ENCODE measurements around the gene GPS1.
"Not testable (repeated sequence)": the region's sequence is repeated elsewhere in the genome, so short reads cannot be mapped to it uniquely, and the experiment has no call there.

The GPS1 gene

DNA sequence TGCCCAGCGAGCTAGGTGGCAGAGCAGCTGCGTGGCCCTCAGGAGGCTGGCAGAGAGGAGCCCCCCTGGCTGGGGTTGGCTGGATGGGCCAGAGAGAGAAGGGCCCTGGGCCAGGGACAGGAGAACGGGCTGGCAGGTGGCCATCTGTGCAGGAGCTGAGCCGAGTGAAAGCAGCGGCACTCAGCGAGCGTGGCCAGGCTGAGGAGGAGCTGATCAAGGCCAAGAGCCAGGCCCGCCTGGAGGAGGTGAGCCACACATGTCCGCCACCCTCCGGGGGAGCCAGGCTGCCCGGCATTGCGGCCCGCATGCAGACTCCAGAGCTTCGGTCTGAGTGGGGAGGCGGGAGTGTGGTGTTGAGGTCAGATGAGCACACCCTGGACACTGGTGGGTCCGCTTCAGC lies 22.3 kb upstream of the GPS1 start:
- no peak for DNase-seq

DNA sequence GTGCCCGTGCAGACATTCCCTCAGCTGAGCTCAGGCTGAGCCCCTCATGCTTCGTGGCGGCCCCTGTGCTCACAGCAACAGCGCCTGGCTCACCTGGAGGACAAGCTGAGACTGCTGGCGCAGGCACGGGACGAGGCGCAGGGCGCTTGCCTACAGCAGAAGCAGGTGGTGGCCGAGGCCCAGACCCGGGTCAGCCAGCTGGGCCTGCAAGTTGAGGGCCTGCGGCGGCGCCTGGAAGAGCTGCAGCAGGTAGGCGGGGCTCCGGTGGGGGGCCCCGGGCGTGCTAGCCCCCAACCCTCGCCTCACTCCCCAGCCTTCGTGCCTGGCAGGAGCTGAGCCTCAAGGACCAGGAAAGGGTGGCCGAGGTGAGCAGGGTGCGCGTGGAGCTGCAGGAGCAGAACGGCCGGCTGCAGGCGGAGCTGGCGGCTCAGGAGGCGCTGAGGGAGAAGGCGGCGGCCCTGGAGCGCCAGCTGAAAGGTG lies 21.7 kb upstream of the GPS1 start:
- DNase-seq = no peak

DNA sequence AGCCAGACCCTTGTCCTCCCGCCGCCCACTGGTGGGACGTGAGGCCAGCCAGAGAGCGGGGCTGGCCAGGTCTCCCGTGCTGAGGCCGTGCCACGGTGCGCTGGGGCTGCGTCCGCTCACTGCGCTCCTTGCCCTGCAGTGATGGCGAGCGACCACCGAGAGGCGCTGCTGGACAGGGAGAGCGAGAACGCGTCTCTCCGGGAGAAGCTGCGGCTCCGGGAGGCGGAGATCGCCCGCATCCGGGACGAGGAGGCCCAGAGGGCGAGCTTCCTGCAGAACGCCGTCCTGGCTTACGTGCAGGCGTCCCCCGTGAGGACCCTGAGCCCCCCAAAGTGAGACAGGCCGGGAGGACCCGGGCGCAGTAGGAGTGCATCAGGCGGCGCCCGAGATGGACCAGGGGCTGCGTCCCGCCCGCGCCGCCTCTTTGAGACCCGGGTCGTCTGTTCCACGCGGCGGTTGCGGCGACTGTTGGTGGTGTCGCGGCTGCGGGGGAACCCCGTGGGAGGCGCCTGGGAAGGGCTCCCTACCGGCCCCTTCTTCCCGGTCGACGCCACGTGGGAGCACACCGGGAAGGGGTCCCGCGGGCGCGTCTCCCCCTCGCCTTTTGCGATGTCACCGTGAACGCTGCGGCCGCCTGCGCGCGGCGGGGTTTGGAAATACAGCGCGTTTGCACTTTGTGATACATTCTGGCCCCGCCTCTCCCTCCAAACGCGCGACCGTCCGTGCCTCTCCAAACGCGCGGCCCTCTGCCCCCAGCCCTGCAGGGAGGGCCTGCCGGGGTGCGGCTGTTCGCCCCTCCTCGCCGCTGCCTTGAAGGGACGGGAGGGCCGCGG lies 21.0 kb upstream of the GPS1 start:
- peak; percentile 92 for DNase-seq

DNA sequence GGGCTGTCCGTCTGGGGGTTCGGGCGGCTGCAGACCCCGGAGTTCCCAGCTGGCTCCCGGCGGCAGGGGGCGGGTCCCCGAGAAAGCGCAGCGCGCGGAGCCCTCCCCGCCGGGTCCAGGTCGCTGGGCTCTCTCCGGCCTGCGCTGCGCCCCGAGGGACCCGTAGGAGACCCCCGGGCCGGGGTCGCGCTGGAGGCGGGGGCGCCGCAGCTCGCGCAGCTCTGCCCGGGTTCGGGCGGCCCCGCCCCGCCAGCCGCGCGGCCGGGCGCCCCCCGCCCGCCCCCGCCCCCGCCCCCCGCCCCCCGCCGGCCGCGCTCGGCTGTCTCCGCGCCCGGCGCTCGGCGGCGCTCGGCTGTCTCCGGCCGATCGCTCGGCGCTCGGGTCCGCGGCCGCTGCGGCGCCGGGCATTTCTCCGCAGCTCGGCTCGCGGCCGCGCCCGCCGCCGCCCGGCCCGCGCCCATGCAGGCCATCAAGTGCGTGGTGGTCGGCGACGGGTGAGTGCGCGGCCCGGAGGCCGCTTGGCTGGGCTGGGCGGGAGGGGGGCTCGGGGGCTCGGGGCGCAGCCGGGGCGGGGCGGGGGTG lies 20.3 kb upstream of the GPS1 start, which contains the start of gene RAC3:
RAC3 (plus strand) TSS at position 376 of the 582 bp plus-strand sequence; CDS start at position 460, 84 bp downstream.
- no peak for DNase-seq

DNA sequence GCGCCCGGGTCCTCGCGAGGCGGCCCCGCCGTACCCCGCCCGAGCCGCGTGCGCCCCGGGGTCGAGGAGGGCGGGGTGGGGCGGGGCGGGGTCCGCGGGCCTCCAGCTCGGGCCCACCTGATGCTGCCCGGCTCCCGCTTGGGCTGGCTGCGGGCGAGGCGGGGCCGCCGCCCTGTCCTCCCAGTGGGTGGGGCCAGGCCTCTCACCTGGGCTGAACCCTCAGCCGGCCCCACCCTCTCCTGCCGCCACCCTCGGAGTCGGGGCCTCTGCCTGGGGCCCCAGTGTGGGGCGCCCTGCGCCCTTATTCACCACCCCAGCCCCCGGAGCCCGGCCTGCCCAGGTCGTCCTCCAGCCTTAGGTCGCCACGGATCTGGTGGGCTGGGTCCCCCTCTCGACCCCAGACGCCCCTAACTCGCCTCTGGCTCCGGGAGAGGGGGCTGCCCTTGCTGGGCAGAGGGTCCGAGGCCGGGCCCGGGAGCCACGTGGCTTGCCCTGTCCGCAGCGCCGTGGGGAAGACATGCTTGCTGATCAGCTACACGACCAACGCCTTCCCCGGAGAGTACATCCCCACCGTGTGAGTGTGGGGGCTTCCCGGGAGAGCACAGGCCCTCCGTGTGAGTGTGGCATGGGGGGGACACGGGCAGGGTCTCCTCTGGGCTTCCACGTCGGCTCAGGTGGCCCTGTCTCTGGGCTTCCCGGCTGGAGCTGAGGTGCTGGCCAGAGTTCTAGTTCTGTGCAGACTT lies 19.6 kb upstream of the GPS1 start:
- peak; percentile 75 for DNase-seq

DNA sequence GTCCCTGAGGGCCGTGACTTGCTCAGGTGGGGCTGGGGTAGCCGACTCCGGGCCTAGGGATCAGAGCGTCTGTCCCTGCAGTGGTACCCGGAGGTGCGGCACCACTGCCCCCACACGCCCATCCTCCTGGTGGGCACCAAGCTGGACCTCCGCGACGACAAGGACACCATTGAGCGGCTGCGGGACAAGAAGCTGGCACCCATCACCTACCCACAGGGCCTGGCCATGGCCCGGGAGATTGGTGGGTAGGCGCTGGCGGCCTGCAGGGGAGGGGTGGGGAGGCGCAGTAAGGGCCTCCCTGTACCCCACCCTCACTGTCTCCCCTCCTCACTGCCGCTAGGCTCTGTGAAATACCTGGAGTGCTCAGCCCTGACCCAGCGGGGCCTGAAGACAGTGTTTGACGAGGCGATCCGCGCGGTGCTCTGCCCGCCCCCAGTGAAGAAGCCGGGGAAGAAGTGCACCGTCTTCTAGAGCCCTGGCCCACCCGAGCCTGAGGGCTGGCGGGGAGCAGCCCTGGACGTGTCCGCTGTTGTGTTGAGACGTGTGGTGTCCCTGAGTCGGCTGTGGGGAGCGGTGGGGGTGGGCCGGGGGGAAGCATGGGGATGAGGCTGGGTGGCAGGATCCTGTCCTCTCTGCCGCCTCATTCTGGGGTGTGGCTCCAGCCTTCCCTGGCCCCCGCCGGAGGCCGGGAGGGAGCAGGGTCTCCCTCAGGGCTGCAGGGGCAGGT lies 18.2 kb upstream of the GPS1 start:
- no peak for DNase-seq

DNA sequence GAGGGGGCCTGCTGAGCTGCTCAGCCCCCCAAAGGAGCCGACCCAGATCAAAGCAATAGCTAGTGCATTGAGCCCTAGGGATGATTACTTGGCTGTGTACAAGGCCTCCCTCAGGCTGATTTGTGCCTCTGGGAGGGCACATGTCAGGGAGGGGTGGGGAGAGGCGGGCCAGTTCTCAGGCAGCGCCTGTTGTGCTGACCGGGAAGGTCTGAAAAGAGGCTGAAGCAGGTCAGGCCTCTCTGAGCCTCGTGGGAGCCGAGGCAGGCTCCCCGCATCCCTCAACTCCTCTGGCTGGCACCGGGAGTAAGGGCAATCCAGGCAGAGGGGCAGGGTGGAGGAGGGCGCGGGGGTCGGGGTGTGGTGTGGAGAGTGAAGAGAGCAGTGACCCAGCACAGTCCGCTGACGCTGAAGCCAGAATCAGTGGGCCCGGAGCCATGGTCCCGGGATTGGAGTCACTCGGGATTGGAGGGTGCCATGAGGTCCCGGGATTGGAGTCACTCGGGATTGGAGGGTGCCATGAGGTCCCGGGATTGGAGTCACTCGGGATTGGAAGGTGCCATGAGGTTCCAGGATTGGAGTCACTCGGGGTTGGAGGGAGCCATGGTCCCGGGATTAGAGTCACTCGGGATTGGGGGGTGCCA lies 17.2 kb upstream of the GPS1 start:
- DNase-seq = no peak

DNA sequence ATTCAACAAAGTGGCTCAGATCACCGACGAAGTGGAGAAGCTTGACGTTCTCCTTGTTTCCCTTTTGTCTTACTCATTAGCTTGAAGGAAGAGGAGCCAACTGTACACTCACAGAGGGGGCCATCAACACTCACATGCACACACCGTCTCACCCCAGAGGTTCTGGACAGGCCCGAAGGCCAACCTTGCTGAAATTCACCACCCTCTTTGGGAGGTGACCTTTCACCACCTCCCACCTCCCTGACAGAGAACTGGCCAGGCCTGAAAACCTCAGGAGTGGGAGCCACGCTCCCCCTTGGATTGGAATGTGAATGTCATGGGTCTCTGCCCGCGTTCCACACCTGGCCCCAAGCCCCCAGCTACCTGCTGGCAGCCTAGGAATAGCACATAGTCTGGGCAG lies 16.2 kb upstream of the GPS1 start:
- DNase-seq = no peak

DNA sequence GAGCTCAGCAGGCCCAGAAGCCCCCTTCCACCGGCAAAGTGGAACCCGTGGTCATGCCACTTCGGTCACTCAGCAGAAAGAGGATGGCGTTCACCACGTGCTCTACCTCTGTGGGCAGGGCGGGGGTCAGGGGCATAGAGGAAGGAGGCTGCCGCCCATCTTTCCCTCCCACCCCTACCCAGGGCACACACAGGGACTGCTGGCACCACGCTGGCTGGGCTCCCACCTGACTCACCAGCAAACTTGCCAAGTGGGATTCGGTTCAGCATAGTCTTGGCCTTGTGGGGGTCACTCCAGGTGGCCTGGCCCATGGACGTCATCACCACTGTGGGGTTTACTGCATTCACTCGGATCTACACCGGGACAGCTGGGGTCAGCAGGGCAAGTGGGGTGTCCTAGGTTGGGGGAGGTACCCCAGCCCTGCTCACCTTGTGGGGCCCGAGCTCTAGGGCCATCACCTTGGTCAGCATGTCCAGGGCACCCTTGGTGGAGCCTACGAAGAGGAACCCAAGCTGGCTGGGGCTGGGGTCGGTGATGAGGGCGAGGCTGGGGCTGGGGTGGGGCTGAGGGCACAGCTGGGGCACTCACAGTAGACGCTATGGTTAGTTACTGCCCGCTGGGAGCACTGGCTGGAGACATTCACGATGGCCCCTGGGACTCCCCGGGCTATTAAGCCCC lies 15.6 kb upstream of the GPS1 start:
- no peak for DNase-seq

DNA sequence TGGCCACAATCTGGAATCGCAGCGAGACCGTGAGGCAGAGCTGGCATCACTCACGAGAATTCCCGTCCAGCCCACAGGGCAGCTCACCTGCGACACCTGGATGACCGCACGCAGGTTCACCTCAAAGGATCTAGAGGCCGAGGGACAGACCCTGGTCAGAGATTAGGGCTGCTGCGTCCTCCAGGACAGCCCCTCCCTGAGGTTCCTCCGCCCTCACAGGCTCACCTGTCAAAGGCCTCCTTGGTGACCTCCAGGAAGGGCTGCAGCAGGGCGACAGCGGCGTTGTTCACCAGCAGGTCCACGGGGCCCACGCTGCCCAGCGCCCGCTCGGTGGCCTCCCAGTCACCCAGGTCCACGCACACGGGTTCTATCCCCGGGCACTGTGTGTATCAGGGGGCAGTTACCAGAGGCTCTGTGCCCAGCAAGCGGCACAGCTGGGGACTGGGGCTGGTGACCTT lies 15.0 kb upstream of the GPS1 start:
- DNase-seq = peak; percentile 68

DNA sequence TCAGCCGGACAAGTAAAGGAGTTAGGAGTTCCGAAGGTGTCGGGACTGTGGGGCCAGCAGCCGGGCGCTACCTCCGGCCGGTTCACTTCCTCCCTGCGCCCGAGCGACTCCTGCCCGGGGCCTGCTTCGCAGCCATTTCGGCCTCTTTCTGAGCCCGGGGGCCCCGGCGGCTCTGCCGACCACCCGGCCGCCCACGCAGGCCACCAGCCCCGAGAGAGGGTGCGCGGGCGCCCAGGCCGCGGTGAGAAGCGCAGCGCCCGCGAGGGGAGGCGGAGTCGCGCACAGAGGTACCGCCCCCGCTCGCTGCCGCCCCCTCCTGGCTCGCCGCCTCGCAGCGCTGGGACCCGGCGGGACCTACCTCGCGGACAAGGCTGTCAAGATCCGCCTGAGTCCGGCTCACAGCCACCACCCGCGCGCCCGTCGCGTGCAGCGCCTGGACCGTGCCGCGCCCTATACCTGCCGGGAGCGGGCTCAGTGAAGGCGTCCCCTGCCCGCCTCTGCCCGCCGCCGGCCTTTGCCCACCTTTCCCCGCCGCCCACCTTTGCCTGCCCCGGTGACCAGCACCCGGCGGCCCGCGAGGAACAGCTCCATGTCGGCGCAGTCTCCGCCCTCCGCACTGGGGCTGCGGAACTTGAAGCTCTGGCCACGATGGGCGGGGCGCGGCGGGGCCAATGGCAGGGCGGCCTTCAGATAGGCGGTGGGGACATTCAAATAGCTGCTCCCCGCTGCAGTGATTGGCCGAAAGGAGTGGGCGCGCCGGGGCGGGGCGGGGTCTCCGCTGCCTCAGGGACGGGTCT lies 14.4 kb upstream of the GPS1 start, which contains the start of gene DCXR:
DCXR (minus strand) TSS at position 606 of the 797 bp plus-strand sequence; CDS start at position 591, 15 bp downstream.
- DNase-seq = peak; percentile 98

DNA sequence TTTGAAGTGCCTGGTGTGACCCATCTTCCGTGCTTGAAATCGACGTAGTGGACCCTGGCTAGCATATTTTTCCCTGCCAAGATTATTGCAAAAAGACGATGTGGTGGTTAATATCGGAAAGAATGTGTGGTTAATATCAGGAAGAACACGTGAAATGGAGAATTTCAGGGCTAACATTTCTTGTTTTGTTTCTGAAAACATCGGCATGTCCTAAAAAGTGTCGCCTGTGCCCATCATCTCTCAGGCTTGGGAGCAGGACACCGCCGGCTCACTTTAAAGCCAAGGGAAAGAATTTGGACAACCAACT lies 13.9 kb upstream of the GPS1 start:
- DNase-seq = no peak

DNA sequence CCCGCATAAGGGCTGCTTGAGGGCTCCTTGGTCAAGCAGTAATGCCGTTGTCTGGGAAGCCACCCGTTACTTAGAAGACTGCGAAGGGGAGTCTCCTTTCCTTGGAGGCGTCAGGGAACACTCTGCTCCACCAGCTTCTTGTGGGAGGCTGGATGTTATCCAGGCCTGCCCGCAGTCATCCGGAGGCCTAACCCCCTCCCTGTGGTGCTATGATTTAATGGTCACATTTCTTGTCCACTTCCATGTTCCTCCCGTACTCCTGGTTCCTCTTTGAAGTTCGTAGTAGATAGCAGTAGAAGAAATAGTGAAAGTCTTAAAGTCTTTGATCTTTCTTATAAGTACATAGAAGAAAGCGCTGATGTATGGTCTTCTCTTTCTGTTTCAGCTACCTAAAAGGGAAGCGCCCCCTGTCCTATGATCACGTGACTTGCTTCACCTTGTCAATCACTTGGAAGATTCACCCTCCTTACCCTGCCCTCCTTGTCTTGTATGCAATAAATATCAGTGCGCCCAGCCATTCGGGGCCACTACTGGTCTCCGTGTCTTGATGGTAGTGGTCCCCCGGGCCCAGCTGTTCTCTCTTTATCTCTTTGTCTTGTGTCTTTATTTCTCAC lies 12.8 kb upstream of the GPS1 start:
- DNase-seq = not testable (repeated sequence)

DNA sequence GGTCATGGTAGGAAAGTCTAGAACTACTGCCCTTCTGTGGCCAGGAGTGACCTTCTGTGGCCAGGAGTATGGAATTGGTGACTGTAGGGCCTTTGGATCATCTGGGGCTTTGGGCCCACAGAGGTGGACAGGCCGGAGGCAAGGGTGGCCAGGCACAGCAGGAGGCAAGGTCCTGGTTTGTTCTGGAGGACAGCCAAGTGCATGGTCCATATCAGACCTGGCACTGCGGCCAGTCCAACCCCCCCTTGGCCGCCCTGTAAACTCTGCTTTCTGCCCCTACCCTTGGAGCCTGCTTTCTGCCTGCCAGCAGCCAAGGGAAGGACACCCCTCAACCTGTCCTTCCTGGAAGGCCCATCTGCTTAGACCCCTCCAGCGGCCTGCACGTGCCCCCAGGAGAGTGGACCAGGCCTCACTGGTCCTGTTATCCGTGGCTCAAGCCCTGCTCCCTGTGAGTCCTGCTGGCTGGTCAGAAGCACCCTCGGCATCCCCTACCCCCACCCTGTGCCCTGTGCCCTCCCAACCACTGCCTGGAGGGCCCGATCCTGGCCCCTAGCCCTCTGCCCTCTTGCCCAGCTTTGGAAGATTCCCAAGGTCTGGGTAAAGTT lies 11.9 kb upstream of the GPS1 start:
- no peak for DNase-seq

DNA sequence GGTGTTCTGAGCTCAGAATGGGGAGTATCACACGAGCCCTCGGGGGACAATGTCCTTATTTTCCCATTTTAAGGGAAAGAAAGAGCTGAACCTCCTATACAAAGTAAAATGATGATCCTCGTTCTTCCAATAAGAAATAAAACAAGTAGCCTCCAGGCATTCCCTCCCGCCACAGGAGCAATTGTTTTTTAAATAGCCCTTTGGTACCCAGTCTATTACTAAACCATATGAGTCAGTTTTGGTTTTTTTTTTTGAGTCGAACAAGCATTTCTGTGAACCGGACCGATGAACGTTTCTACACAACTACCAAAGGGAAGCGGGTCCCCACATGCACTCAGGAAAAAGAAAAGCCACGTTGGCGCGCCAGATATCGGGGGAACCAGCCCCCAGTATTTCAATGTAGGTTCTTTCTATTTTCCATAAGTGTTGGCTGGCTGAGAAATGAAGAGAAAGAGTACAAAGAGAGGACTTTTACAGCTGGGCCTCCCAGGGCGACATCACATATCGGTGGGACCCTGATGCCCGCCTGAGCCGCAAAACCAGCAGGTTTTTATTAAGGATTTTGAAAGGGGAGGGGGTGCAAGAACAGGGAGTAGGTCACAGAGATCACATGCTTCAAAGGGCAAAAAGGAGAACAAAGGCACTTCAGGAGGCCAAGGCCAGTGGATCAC lies 10.4 kb upstream of the GPS1 start:
- no peak for DNase-seq

DNA sequence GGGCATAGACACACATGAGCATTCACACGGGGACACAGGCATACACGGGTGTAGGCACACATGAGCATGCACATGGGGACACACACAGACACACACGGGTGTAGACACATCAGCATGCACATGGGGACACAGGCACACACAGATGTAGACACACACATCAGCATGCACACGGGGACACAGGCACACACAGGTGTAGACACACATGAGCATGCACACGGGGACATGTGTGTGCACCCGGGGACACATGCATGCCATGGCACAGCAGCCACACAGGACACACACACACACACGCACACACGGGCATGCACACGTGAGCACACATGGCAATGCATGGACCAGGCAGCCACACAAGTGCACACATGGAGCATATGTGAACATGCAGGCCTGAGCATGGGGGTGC lies 9.0 kb upstream of the GPS1 start:
- DNase-seq = no peak

DNA sequence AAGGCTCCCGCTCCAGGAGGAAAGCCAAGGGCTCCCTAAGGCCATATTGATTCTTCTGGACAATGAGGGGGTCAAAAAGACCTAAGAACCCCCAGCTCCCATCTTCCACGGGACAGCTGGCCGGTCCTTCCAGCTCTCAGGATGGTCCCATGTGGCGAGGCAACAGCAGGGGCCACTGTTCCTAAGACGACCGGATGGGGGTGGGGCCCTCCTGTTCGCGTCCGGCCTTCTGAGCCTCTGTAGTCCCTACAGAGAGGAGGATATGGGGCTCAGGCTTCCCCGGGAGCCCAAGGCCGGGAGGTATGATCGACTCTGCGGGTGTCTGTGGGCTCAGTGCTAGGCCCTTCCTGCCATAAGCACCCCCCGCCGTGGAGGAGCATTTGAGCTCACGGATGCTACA lies 8.2 kb upstream of the GPS1 start:
- DNase-seq = no peak

DNA sequence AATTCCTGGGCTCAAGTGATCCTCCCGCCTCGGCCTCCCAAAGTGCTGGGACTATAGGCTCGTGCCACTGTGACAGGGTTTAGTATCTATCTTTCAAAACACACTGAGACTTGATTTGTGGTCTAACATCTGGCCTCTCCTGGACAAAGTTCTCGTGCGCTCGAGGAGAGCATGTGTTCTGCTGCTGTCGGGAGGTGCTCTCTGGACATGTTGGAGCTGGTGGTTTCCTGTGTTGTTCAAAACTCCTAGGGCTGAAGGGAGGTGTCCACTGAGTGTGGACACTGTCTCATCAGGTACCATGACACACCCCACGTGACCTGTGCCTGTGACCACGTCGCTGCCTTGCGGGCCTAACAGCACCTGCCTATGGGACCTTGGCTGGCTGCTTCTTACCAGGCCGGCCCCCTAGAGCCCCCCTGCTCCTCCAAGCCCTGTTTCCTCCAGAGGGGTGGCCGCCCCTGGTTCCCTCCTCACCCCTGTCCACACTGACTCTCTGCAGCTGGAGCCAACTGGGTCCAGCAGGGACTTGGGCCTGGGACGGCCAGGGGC lies 5.7 kb upstream of the GPS1 start:
- DNase-seq = no peak

DNA sequence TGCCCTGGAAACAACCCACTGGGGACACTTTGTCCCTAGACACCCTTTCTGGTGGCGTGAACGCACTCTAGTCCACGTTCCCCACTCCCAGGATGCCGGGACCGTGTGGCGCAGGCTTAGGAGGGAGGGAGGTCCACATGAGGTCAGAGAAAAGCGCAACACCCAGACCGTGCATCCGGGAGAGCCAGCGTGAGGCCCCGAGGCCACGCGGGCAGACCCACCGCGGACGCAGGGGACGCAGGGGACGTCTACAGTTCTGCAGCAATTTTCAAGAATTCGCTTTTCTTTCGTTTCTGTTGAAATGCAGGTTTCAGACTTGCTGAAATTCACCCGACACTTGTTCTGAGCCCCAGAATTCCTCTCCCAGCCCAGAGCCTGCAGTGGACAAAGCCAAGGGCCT lies 4.8 kb upstream of the GPS1 start:
- DNase-seq = no peak
